Kasumi-1 (cell line): ENCODE data around the gene GJA10.

Experiments used
- DNase-seq, 2 experiments: peaks; one replicate each; lab custom pipeline; 2025; lab: John Stamatoyannopoulos, UW

Gene GJA10

DNA sequence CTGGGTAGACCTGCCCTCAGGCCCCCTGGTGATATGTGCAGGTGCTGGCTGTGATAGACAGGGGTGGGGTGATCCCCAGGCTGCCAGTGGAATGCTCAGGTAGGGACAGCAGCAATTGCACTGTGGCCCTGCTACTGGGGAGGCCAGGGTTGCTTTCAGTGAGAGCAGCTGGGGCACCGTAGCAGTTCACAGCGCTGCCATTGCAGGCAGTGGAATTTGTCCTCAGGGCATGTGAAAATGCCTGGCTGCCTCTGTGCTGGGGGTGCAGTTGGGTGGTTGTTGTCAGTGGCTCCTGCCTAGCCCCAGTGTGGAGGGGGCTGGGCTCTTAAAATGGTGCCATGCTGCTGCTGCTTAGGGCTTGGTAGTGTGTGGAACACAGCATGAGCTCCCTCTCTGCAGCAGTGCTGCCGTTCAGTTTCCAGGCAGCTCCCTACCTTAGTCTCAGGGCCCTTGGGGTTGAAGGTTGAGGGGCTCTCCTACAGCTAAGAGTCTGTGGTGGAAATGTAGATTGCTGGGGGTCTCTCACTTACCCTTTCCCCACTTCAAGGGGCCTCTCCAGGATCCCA lies 23.6 kb downstream of the GJA10 start:
- no peak for DNase-seq

- DNase-seq: no peak
Observed at GRCh38 chr6:89921197-89921596, 26.9 kb downstream of the GJA10 start.

- DNase-seq: no peak
Observed at GRCh38 chr6:89921691-89922090, 27.4 kb downstream of the GJA10 start.

- DNase-seq: no peak
Observed at GRCh38 chr6:89924231-89924630, 30.0 kb downstream of the GJA10 start.

- no peak for DNase-seq
Observed at GRCh38 chr6:89925826-89926225, 31.6 kb downstream of the GJA10 start.

- DNase-seq: no peak
Observed at GRCh38 chr6:89927264-89927663, 33.0 kb downstream of the GJA10 start.

DNA sequence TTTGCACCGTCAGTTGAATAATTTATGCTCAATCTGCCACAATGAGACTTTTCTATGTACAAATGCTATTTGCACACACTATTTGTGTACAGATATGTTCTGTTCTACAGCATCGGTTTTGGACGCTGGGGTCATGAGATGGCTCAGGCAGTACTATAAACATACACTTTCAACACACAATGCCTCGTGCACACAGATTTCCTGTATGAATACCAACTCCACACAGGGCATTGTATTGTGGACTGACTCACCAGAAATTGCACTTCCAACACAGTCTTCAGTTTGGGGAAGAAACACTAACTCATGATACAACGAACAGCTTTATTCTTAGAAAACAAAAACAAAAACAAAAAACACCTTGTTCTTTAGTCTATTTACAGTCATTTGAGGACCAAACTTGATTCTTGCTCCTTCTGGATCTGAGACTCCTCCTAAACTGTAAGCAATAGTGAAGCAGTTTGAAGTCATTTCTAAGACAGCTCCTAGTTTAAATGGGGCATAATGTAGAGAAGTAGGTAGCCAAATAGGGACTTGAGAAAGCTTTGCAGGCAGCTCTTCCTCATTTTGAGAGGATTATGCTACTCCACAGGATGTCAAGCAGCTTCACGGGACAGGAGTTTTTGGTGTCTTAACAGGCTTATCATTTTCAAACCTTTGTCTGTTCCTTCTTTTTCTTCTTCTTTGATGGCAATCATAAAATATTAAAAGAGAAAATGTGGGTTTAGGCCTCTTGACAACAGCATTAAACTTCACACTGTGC lies 33.7 kb downstream of the GJA10 start:
- DNase-seq: peak; percentile 45 to 49

DNA sequence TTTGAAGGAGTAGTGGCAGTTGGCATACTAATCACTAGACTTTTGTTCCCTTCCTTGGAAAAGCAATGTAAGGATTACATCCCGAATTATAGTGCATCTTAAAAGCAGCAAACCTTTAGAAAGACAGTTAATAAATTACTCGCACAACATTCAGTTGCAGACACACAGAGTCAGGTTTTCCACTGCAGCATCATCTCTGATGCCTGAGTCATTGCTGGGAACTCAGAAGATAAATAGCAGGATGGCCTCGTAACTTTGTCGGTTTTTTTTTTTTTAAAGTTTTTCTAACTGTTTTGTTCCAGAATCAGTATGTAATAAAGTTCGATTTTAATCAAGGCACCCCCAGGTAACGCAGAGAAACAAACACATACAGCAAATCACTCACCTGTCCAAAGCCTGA lies 34.3 kb downstream of the GJA10 start:
- no peak for DNase-seq

- DNase-seq: no peak
Observed at GRCh38 chr6:89930789-89931188, 36.5 kb downstream of the GJA10 start.

DNA sequence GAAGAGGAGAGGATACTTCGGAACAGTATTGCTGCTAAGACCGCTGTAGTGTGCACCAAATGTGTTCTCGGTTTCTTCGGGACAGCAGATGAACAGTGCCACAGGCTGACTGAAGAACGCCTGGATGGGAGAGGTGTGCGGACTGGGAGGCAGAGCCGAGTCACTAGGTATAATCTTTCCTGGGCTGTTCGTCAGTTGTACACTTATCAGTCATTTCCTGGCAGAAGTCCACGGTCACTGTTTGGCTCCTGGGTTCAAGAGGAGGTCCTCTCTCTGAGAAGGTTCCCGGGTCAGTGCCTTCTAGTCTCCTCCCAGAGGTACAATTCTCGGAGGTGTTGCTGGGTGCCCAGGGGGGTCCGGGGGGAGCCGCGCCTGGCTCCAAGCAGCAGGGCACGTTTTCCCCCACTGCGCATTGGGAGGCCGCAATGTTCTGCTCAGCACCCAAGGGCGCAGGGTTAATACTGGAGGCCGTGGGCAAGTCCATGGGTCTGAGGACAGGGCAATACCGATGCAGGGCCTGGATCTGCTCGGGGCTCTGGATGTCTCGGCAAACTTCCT lies 38.1 kb downstream of the GJA10 start:
- no peak for DNase-seq

DNA sequence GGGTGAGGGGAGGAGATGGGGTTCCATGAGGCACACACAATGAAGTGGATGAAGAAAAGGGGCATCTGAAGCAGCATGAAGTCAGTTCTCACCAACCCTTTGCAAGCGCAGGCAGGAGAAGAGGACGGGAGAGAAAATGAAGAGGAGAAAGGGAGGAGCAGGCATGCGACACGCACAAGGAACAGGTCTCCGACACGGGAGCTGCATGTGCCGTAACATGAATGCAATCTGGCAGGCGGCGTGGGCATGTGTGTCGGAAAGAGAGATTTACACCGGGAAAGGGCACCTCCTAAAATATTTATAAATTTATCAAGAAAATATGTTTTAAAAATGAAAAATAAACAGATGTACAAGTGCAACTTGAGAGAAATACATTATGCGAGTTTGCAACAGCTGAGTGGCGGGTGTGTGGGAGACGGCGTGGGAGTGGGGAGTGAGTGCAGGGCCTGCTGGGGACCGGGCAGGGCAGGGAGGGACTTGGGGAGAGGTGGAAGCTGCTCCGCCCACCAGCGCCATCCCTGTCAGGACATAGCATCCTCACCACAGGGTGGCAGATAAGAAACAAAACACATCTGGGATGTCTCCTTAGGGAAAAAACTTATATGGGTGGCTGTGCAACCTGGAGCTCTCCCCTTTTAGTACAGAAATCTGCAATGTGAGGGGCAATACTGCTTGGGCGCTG lies 40.6 kb downstream of the GJA10 start:
- no peak for DNase-seq

- DNase-seq: no peak
Observed at GRCh38 chr6:89936177-89936576, 41.9 kb downstream of the GJA10 start.

DNA sequence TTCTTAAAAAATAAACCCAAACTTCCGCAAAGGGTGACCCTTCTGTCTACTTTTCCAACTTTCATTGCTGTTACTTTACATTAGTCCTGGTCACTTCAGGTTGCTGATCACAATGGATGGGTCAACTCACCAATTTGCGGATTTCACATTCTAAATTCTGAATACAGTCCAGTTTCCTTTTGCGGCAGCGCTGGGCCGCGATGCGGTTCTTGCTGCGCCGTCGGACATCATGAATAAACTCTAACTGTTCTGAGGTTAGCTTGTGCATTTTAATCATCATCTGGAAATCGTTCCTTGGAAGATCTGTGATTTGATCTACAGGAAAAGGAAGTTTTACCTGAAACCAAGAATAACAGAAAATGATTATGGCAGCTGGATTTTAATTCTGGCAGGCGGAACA lies 43.7 kb downstream of the GJA10 start:
- no peak for DNase-seq

GRCh38 chr6:89939144-89939543 lies 44.9 kb downstream of the GJA10 start:
- no peak for DNase-seq

DNA sequence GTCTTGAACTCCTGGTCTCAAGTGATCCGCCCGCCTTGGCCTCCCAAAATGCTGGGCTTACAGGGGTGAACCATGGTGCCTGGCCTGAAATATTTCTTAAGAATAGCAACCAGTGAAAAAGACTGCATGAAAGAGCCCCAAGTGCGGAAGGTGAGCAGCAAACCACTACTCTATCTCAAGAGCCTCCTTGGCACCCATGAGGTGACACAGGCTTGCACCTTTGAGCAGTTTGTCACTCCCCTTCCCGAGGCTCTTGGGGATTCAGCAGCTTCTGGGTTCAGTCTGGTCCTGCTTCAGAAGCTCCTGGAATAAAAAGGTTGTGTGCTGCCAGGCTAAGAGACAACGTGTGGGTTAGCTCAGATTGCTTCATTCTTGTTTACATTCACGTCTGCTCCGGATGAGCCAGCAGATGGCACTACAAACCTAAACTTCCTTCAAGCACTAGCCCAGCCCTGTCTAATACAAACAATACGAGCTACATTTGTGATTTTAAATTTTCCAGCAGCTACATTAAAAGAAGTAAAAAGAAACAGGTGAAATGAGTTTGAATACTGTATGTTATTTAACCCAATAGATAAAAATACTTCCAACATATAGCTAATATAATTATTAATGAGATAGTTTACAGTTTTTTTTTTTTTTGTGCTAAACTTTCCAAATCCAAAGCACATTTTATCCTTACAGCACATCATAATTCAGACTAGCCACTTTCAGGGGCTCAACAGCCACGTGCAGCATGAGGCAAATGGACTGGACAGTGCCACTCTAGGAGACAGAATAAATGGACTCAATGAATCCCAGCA lies 46.2 kb downstream of the GJA10 start:
- DNase-seq: peak; percentile 89 to 91

GRCh38 chr6:89941031-89941762 lies 46.9 kb downstream of the GJA10 start:
- DNase-seq: no peak

DNA sequence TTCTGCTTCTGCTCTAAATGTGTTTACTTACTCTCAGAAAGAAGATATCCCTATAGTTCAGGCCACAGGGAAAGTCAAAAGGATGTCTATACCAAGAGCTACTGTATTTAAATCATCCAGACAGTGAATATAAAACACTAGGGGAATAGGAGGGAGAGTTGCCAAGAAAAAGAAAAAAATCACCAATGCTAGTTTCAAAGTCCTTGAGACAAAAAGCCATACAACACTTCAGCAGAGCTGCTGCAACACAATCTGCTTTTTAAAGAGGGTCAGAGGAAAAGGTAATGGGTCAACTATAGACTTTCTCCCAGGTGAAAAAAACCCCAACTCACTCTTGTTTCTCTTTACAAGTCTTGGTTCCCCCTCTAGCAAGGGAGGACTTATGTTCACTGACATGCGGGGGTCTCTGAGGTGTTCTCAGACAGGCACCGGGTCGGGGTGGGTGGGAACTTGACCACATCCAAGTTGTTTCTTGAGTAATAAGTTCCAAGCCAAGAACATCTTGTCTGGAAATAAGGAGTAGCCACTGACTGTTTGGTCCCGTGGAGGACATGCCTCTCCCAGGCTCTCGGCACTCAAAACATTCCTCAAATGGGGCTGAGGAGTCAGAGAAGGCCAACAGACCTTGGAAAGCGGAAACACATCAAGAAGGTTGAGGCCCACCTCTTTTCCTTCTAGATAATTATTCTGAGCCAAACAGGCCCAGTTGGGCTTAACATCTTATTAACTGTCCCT lies 47.7 kb downstream of the GJA10 start:
- no peak for DNase-seq

DNA sequence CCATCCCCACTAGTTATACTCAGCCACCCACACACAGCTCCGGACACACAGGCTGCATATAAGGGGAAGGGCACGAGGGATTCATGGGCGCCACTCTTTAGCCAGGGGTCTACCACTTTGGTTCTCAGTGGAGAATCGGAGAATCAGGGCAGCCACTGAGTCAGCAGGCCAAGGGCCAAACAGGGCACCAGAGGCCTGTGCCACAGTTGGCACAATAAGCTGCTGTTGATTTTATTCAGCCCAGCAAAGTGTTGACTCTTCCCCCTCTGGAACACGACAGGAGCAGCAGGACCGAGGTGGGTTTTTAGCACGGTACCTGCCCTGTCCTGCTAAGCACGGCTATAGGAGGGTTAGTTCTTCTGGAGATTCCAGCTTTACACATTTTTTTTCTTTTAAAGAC lies 48.3 kb downstream of the GJA10 start:
- DNase-seq: no peak

GRCh38 chr6:89944181-89944755 lies 50.0 kb downstream of the GJA10 start:
- DNase-seq: no peak

GRCh38 chr6:89944826-89945407 lies 50.6 kb downstream of the GJA10 start:
- DNase-seq: peak; percentile 38 to 59
